ENCODE data around the gene AHRR. TPM values are rescaled to one million over a fixed set of nuclear protein-coding genes. Genes with fewer than 3 reads are reported as not detected.
A peak's percentile ranks its signal among the peaks of the same experiment; 100 is the strongest.

Gene AHRR
- total and polyA plus RNA-seq, 2 donors, result 0.34 to 0.52 TPM

GRCh38 chr5:436641-436975, 115.1 kb downstream of the AHRR start:
- H3K36me3 ChIP-seq (ENCODE audit: control insufficient read depth in 2 of 2, insufficient read depth in 2 of 2, low read length in 1 of 2), result no peaks in the 10 kb centered on the region
- H3K4me1 ChIP-seq (ENCODE audit: control insufficient read depth in 2 of 2, insufficient read depth in 2 of 2, low read length in 2 of 2), result peaks cover 0 to 8% of the 10 kb centered on the region in 2 donors
- DNase-seq (ENCODE audit: low read depth in 6 of 9, low spot score in 9 of 9), result no peak
- no peak overlapping the region for H3K27ac ChIP-seq (ENCODE audit: low read depth in 1 of 2, low read length in 1 of 2)
- WGBS, result 94% methylated on average over 5 of the region's 5 CpGs
- peaks cover 0 to 3% of the 10 kb centered on the region in 2 donors for H3K27me3 ChIP-seq (ENCODE audit: control insufficient read depth in 2 of 2, insufficient read depth in 1 of 2, low read length in 1 of 2)
- no peak overlapping the region for H3K4me3 ChIP-seq (ENCODE audit: low read length in 2 of 2)
- H3K9me3 ChIP-seq (ENCODE audit: control insufficient read depth in 2 of 2, insufficient read depth in 1 of 2, low read length in 1 of 2), result no peaks in the 10 kb centered on the region

DNA sequence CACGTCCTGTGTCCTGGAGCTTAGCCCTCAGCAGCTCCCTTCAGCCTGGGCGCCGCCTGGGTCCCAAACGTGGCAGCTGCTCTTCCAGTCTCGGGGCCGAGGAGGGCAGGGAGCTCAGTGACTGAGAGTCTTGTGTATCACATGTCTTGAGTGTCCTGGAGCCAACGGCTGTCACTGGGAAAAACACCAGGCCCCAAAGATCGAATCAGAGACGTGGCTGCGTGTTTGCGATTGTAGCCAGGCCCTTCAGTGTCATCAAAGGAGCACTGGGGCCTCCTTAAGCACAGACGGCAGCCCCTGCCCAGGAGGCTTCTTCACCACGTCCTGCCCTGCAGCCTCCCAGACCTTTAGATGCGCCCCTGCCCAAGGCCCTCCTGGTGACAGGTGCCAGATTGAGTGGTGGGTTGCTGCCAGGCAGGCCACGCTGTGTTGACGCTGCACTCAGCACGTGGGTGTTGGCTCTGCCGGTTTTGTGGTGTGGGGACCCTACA, 115.8 kb downstream of the AHRR start:
- no peak for DNase-seq (ENCODE audit: low read depth in 6 of 9, low spot score in 9 of 9)
- no peak overlapping the region for H3K4me3 ChIP-seq (ENCODE audit: low read length in 2 of 2)
- H3K27ac ChIP-seq (ENCODE audit: low read depth in 1 of 2, low read length in 1 of 2), result no peak overlapping the region
- H3K27me3 ChIP-seq (ENCODE audit: control insufficient read depth in 2 of 2, insufficient read depth in 1 of 2, low read length in 1 of 2), result peaks cover 0 to 3% of the 10 kb centered on the region in 2 donors
- peaks cover 0 to 5% of the 10 kb centered on the region in 2 donors for H3K9me3 ChIP-seq (ENCODE audit: control insufficient read depth in 2 of 2, insufficient read depth in 1 of 2, low read length in 1 of 2)
- H3K4me1 ChIP-seq (ENCODE audit: control insufficient read depth in 2 of 2, insufficient read depth in 2 of 2, low read length in 2 of 2), result peaks cover 4 to 11% of the 10 kb centered on the region in 2 donors
- whole genome bisulfite sequencing, result 92% methylated on average over 18 of the region's 18 CpGs
- H3K36me3 ChIP-seq (ENCODE audit: control insufficient read depth in 2 of 2, insufficient read depth in 2 of 2, low read length in 1 of 2), result no peaks in the 10 kb centered on the region

DNA sequence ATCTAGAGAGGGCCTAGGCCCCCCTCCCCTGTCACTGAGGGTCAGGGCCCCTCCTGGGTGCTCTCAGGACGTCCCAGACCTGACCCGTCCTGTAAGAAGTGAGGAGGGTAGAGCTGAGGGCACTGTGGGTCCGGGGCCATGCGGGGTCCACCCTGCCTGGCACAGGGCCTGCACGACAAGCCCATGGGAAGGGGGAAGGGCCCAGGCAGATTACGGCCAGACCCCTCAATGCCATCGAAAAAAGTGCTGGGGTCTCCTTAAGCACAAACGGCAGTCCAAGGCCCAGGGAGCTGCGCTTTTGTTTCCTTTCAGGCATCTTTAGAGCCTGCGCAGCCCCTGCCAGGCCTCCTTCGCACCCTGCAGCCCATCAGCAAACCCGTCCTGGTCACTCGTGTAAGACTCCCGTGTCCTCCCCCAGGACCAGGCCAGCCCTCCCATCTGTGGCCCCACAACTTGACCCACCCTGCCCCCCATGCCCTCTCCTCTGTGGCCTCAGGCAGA, 117.0 kb downstream of the AHRR start:
- no peak for DNase-seq (ENCODE audit: low read depth in 6 of 9, low spot score in 9 of 9)
- no peak overlapping the region for H3K27ac ChIP-seq (ENCODE audit: low read depth in 1 of 2, low read length in 1 of 2)

DNA sequence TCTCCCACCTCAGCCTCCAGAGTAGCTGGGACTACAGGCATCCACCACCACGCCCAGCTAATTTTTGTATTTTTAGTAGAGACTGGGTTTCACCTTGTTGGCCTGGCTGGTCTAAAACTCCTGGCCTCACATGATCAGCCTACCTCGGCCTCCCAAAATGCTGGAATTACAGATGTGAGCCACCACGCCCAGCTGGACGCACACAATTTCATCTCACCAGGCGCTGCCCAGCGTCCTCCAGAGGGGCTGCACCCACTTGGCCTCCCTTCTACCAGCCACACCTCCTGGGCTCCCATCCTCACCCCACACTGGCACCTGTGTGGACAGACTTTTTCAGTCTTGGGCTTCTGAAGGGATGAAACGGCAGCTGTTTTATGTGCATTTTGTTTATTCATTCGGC, 117.7 kb downstream of the AHRR start:
- no peak overlapping the region for H3K27ac ChIP-seq (ENCODE audit: low read depth in 1 of 2, low read length in 1 of 2)
- H3K27me3 ChIP-seq (ENCODE audit: control insufficient read depth in 2 of 2, insufficient read depth in 1 of 2, low read length in 1 of 2), result no peaks in the 10 kb centered on the region
- H3K4me3 ChIP-seq (ENCODE audit: low read length in 2 of 2), result no peak overlapping the region
- peaks cover 0 to 16% of the 10 kb centered on the region in 2 donors for H3K9me3 ChIP-seq (ENCODE audit: control insufficient read depth in 2 of 2, insufficient read depth in 1 of 2, low read length in 1 of 2)
- H3K4me1 ChIP-seq (ENCODE audit: control insufficient read depth in 2 of 2, insufficient read depth in 2 of 2, low read length in 2 of 2), result peaks cover 13 to 18% of the 10 kb centered on the region in 2 donors
- DNase-seq (ENCODE audit: low read depth in 6 of 9, low spot score in 9 of 9), result no peak
- WGBS, result 95% methylated on average over 8 of the region's 8 CpGs
- no peaks in the 10 kb centered on the region for H3K36me3 ChIP-seq (ENCODE audit: control insufficient read depth in 2 of 2, insufficient read depth in 2 of 2, low read length in 1 of 2)

More for the DNA sequence above, 117.0 kb downstream of the AHRR start:
- H3K4me3 ChIP-seq (ENCODE audit: low read length in 2 of 2), result no peak overlapping the region
- WGBS, result 93% methylated on average over 14 of the region's 14 CpGs
- peaks cover 6 to 12% of the 10 kb centered on the region in 2 donors for H3K4me1 ChIP-seq (ENCODE audit: control insufficient read depth in 2 of 2, insufficient read depth in 2 of 2, low read length in 2 of 2)
- peaks cover 0 to 9% of the 10 kb centered on the region in 2 donors for H3K9me3 ChIP-seq (ENCODE audit: control insufficient read depth in 2 of 2, insufficient read depth in 1 of 2, low read length in 1 of 2)
- H3K36me3 ChIP-seq (ENCODE audit: control insufficient read depth in 2 of 2, insufficient read depth in 2 of 2, low read length in 1 of 2), result no peaks in the 10 kb centered on the region
- no peaks in the 10 kb centered on the region for H3K27me3 ChIP-seq (ENCODE audit: control insufficient read depth in 2 of 2, insufficient read depth in 1 of 2, low read length in 1 of 2)

GRCh38 chr5:439636-440035, 118.1 kb downstream of the AHRR start:
- 94% methylated on average over 14 of the region's 14 CpGs for WGBS
- H3K36me3 ChIP-seq (ENCODE audit: control insufficient read depth in 2 of 2, insufficient read depth in 2 of 2, low read length in 1 of 2), result no peaks in the 10 kb centered on the region
- H3K27me3 ChIP-seq (ENCODE audit: control insufficient read depth in 2 of 2, insufficient read depth in 1 of 2, low read length in 1 of 2), result no peaks in the 10 kb centered on the region
- H3K9me3 ChIP-seq (ENCODE audit: control insufficient read depth in 2 of 2, insufficient read depth in 1 of 2, low read length in 1 of 2), result peaks cover 0 to 20% of the 10 kb centered on the region in 2 donors
- no peak overlapping the region for H3K27ac ChIP-seq (ENCODE audit: low read depth in 1 of 2, low read length in 1 of 2)
- peaks cover 15 to 18% of the 10 kb centered on the region in 2 donors for H3K4me1 ChIP-seq (ENCODE audit: control insufficient read depth in 2 of 2, insufficient read depth in 2 of 2, low read length in 2 of 2)
- H3K4me3 ChIP-seq (ENCODE audit: low read length in 2 of 2), result no peak overlapping the region
- no peak for DNase-seq (ENCODE audit: low read depth in 6 of 9, low spot score in 9 of 9)

DNA sequence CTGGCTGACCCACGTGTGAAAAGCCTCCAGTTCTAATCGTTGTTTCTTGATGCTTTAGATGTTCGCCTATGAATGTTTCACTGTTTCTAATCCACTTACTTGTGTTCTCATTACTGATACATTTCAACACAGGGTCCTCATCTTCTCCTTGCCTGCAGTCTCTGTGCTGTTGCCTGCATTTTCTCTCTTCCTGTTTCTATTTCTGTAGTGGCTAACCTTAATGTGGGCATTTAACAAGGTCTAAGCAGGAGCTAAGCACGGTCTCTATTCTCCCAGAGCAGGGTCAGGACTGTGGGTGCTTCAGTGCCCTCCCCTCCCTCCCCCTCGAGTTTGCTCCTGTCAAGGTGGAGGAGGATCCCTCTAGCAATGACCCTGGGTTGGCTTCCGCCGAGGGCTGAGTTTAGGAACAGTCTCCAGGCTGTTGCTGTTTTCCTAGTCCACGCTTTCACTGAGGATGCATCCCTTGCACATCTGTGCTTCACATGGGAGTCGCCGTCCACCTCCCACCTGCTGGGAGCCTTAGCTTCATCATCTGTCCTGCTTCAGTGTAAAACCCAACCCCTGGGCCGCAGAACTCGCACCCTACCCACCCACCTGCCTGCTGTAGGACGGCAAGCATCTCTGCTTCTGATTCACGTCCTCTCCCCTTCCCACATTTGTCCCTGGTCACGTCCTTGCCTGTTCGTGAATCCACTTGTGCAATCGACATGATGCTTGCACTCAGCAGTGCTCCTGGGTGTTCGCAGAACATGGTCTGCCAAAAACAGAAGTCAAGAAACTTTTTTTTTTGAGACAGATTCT, 119.1 kb downstream of the AHRR start:
- Histone ChIP-seq H3K36me3 (ENCODE audit: control insufficient read depth in 2 of 2, insufficient read depth in 2 of 2, low read length in 1 of 2) (no peaks in the 10 kb centered on the region), H3K4me3 (ENCODE audit: low read length in 2 of 2) (no peak overlapping the region), H3K27ac (ENCODE audit: low read depth in 1 of 2, low read length in 1 of 2) (no peak overlapping the region), H3K9me3 (ENCODE audit: control insufficient read depth in 2 of 2, insufficient read depth in 1 of 2, low read length in 1 of 2) (peaks cover 0 to 20% of the 10 kb centered on the region in 2 donors), H3K4me1 (ENCODE audit: control insufficient read depth in 2 of 2, insufficient read depth in 2 of 2, low read length in 2 of 2) (peaks cover 15 to 18% of the 10 kb centered on the region in 2 donors), H3K27me3 (ENCODE audit: control insufficient read depth in 2 of 2, insufficient read depth in 1 of 2, low read length in 1 of 2) (no peaks in the 10 kb centered on the region)
- no peak for DNase-seq (ENCODE audit: low read depth in 6 of 9, low spot score in 9 of 9)
- 82% methylated on average over 18 of the region's 18 CpGs for WGBS

DNA sequence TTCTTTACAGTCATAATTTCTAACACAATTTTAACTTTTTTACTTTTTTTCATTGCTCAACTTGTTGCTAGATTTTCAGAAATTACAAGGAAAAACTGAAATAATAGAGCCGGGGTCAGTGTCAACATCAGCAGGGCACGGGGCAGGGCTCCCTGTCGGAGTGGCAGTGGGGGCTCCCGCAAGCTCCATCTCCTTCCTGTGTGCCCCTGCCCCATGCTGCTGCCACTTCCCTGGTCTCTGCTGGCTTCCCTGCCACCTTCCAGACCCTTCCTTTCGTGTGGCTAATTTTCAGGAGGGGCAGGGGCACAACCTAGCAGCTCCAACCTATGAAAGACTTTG, 120.5 kb downstream of the AHRR start:
- Histone ChIP-seq H3K27ac (ENCODE audit: low read depth in 1 of 2, low read length in 1 of 2) (no peak overlapping the region), H3K36me3 (ENCODE audit: control insufficient read depth in 2 of 2, insufficient read depth in 2 of 2, low read length in 1 of 2) (peaks cover 5 to 9% of the 10 kb centered on the region in 2 donors), H3K4me1 (ENCODE audit: control insufficient read depth in 2 of 2, insufficient read depth in 2 of 2, low read length in 2 of 2) (peaks cover 15 to 18% of the 10 kb centered on the region in 2 donors), H3K27me3 (ENCODE audit: control insufficient read depth in 2 of 2, insufficient read depth in 1 of 2, low read length in 1 of 2) (no peaks in the 10 kb centered on the region), H3K9me3 (ENCODE audit: control insufficient read depth in 2 of 2, insufficient read depth in 1 of 2, low read length in 1 of 2) (peaks cover 0 to 20% of the 10 kb centered on the region in 2 donors), H3K4me3 (ENCODE audit: low read length in 2 of 2) (peak overlapping the region; percentile 88)
- no peak for DNase-seq (ENCODE audit: low read depth in 6 of 9, low spot score in 9 of 9)
- WGBS, result 98% methylated on average over 5 of the region's 5 CpGs

DNA sequence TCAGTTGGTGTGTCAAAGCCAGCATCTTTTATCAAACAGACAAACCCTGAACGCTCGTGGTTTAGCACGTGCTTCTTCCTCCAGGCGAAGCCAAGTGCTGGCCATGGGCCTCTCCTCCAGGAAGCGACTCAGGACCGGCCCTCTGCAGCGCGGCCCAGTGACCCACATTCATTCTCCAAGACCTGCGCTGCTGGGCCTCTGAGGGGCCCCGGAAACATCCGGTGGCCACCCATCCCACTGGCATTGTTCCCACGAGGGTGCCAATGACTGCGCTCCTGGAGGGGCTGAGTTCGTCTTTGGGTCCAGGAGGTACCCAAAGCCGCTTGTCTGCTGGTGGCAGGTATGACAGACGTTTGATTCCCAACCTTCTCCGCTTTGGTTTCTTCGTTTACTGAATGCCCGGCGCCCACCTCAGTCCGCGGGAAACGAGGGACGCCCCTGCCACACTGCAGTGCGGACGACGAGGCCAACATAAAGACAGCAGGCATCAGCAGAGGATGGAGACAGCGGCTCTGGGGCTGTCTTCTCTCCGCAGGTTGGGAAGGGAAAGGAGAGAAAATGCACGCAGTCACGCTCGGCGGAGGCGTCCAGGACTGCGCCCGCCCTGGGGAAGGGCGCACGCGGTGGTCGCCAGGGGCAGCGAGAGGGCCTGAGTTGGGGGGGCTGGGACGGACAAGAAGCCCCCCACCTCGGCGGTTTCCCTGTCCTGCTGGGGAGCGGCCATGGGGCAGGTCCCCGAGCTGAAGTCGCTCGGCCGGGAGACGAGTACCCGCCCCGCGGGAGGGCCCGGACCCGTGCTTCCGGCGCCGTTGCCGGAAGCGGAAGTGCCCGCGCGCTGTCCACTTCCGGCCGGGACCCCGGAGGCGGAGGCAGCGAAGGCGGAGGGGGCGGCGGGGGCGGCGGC, 121.1 kb downstream of the AHRR start, which contains the start of gene EXOC3:
EXOC3 (plus strand) TSS at position 842 of the 904 bp plus-strand sequence. CDS start 3,030 bp downstream, outside the sequence.
- WGBS, result 7% methylated on average over 73 of the region's 73 CpGs

More for the DNA sequence above, 121.1 kb downstream of the AHRR start, which contains the start of gene EXOC3:
- peak within 1 kb of the TSS; percentile 60 to 87 for H3K27ac ChIP-seq (ENCODE audit: low read depth in 1 of 2, low read length in 1 of 2)
- H3K4me1 ChIP-seq (ENCODE audit: control insufficient read depth in 2 of 2, insufficient read depth in 2 of 2, low read length in 2 of 2), result peaks cover 15 to 18% of the 10 kb centered on the region in 2 donors
- peak within 1 kb of the TSS; percentile 88 for H3K4me3 ChIP-seq (ENCODE audit: low read length in 2 of 2)
- H3K27me3 ChIP-seq (ENCODE audit: control insufficient read depth in 2 of 2, insufficient read depth in 1 of 2, low read length in 1 of 2), result no peaks in the 10 kb centered on the region
- peaks cover 11 to 15% of the 10 kb centered on the region in 2 donors for H3K36me3 ChIP-seq (ENCODE audit: control insufficient read depth in 2 of 2, insufficient read depth in 2 of 2, low read length in 1 of 2)
- peaks cover 0 to 20% of the 10 kb centered on the region in 2 donors for H3K9me3 ChIP-seq (ENCODE audit: control insufficient read depth in 2 of 2, insufficient read depth in 1 of 2, low read length in 1 of 2)
- DNase-seq (ENCODE audit: low read depth in 6 of 9, low spot score in 9 of 9), result peak in 7 of 9 donors; percentile 48 to 81 (median 61)

Measured in thymus (tissue), 11 donors.